Esophagus squamous epithelium (tissue), 5 donors: Measurements from ENCODE around the gene S100A12. TPM values are rescaled to one million over a fixed set of nuclear protein-coding genes. Genes with fewer than 3 reads are reported as not detected.
A peak's percentile ranks its signal among the peaks of the same experiment; 100 is the strongest.

ENCODE experiments used
- DNase-seq: peaks from one replicate; lab custom pipeline; 2025; lab: John Stamatoyannopoulos, UW
- H3K27ac ChIP-seq, 4 donors: fragments of 200-600 bp; sonication (generic); one replicate each; pipeline ENCODE4 v1.5.1; 2016 to 2019; ENCODE audit warnings: mild to moderate bottlenecking in 1 of 4
- H3K27me3 ChIP-seq, 4 donors: fragments of 200-600 bp; sonication (generic); 1 replicate in 3 of 4; 2 replicates in 1 of 4; pipeline versions ENCODE4 v1.5.1 to v1.6.0; 2017 to 2021; ENCODE audit warnings: antibody characterized with exemption in 1 of 4
- H3K36me3 ChIP-seq, 3 donors: fragments of 200-600 bp; sonication (generic); one replicate each; pipeline ENCODE4 v1.5.1; 2016 to 2019
- H3K4me1 ChIP-seq, 3 donors: fragments of 200-600 bp; sonication (generic); one replicate each; pipeline ENCODE4 v1.5.1; 2017 to 2019
- H3K4me3 ChIP-seq, 4 donors: fragments of 200-600 bp; sonication (generic); 1 replicate in 3 of 4; 2 replicates in 1 of 4; pipeline ENCODE4 v1.5.1; 2016 to 2019; ENCODE audit warnings: mild to moderate bottlenecking in 2 of 4, moderate library complexity in 1 of 4
- H3K9me3 ChIP-seq, 3 donors: fragments of 200-600 bp; sonication (generic); one replicate each; pipeline ENCODE4 v1.5.1; 2016 to 2019
- POLR2A ChIP-seq, 4 donors: fragments of 450-650 bp; IDR thresholded peaks; one replicate each; pipeline ENCODE4 v1.6.1; 2017; ENCODE audit warnings: antibody characterized with exemption in 4 of 4, mild to moderate bottlenecking in 4 of 4, moderate library complexity in 3 of 4
- WGBS, 2 donors: methylation state at CpG; one replicate each; pipeline ENCODE4 v1.1.5; 2018; 5-methylcytosine and 5-hydroxymethylcytosine counted together
- intact Hi-C: fragments of 100-400 bp; cut with DNase I; formaldehyde crosslinking; loops from one replicate; pipeline ENCODE4 v1.15.0; 2022
- total RNA-seq, 4 donors: library from RNA; depleted of rRNA; stranded (reverse); fragments of >200 nt; gene quantifications; one replicate each; pipeline ENCODE4 v1.1.0, GENCODE V29; 2016
- TF ChIP-seq, protein P1 (sequence below), 6 experiments: fragments of 450-650 bp in 4 of 6; fragments of 200-600 bp in 2 of 6; sonication (generic) in 2 of 6; IDR thresholded peaks; one replicate each; pipeline ENCODE4 v1.5.1; 2016 to 2019; ENCODE audit warnings: antibody characterized with exemption in 6 of 6, mild to moderate bottlenecking in 4 of 6, moderate library complexity in 4 of 6
- donor health status: DM: yes; HTN: yes; CAD: no.

The S100A12 gene
- total RNA-seq, 4 donors from 2014 or later, result 16.2 to 154 (median 49.0) TPM

DNA sequence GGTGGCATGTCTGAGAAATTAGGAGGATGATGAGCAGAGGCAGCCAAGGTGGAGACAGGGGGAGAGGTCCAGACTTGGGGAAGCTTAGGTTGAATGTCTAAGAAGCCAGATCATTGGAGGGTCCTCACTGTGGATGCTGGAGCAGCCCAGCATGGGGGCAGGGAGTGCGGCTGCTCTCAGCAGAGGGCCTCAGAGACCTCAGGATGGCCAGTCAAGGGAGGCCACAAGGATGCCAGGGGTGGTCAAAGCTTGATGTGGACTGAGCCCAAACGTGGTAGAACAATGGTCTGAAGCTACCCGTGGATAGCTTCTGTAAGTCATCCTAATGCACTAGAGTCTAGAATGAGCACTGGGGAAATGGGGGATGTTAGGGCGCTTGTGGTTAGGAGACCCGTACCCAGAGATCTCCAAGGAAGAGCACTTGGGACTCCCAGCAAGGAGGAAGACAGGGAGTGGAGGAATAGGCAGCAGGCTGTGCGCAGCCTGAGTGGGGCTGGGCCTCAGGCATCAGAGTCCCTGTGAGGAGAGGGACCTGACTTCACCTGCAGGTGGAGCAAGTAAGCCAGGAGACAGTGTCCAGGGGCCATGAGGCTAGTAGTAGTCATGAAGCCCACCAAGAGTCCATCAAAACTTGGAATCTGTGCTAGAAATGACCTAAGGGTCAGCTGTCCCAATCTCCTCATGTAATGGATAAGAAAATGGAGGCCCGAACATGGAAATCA is 22.0 kb downstream of the S100A12 start:
- Histone ChIP-seq H3K36me3 (no peaks in the 10 kb centered on the region), H3K4me3 (no peak overlapping the region), H3K9me3 (no peaks in the 10 kb centered on the region), H3K27me3 (peaks cover 0 to 45% (median 0%) of the 10 kb centered on the region in 4 donors), H3K27ac (no peak overlapping the region), H3K4me1 (peaks cover 18 to 52% (median 23%) of the 10 kb centered on the region in 3 donors)
- no peak for DNase-seq
- intact Hi-C loops, result no loop called here
- TF ChIP-seq, protein P1, sequence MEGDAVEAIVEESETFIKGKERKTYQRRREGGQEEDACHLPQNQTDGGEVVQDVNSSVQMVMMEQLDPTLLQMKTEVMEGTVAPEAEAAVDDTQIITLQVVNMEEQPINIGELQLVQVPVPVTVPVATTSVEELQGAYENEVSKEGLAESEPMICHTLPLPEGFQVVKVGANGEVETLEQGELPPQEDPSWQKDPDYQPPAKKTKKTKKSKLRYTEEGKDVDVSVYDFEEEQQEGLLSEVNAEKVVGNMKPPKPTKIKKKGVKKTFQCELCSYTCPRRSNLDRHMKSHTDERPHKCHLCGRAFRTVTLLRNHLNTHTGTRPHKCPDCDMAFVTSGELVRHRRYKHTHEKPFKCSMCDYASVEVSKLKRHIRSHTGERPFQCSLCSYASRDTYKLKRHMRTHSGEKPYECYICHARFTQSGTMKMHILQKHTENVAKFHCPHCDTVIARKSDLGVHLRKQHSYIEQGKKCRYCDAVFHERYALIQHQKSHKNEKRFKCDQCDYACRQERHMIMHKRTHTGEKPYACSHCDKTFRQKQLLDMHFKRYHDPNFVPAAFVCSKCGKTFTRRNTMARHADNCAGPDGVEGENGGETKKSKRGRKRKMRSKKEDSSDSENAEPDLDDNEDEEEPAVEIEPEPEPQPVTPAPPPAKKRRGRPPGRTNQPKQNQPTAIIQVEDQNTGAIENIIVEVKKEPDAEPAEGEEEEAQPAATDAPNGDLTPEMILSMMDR (IDR thresholded peaks at IDR 0.05), result peak in 2 of 6 experiments; percentile 17 to 48
- no peak for TF ChIP-seq POLR2A (IDR thresholded peaks at IDR 0.05)
- 67 to 73% methylated on average over 7 of the region's 7 CpGs for WGBS, 2 donors

DNA sequence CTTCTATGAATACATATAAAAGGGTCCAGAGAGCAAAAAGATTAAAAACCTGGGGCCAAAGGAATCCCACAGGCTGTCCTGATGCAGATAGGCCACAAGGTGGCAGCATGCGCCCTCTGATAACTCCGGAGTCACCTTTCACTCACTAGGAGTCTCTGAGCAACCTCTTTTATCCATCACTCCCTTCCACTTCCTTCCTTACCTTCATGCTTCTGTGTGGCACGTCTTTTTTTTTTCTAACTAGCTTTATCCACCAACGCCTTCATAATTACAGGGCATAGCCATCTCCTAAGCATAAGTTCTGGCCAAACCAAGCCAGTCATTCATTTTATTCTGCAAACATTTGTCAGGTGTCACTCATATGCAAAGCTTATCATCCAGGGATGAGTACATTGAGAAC is 22.9 kb downstream of the S100A12 start:
- peaks cover 0 to 54% (median 0%) of the 10 kb centered on the region in 4 donors for H3K27me3 ChIP-seq
- DNase-seq, result no peak
- intact Hi-C loops, result no loop called here
- no peak for TF ChIP-seq POLR2A (IDR thresholded peaks at IDR 0.05)
- TF ChIP-seq, protein P1 (IDR thresholded peaks at IDR 0.05), result peak; percentile 81 to 93 (median 89)
- peaks cover 21 to 52% (median 22%) of the 10 kb centered on the region in 3 donors for H3K4me1 ChIP-seq
- no peaks in the 10 kb centered on the region for H3K9me3 ChIP-seq
- H3K4me3 ChIP-seq, result no peak overlapping the region
- no peak overlapping the region for H3K27ac ChIP-seq
- WGBS, 2 donors, result 0% methylated on average over 4 of the region's 4 CpGs
- no peaks in the 10 kb centered on the region for H3K36me3 ChIP-seq

DNA sequence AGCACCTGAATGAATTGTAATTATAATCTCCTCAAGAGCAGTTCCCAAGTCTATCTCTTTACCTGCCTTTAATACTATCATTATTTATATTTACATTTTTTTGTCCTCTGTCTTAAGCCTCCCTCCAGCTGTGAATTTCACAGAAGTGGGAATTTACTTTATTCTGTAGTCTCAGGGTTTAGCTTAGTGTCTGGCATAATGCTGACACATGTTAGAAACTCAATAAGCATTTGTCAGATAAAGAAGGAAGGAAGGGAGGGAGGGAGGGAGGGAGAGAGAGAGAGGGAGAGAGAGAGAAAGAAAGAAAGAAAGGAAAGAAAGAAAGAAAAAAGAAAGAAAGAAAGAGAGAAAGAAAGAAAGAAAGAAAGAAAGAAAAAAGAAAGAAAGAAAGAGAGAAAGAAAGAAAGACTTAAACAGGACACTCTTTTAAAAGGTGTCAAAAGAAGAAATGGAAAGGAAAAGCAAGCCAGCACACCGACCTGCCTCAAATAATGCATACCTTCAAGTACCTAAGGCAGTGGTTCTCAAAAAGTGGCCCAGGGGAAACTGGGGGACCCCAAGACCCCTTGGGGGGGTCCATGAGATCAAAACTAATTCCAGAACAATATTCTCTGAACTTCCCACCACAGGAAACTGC is 25.0 kb downstream of the S100A12 start:
- no peak for DNase-seq
- WGBS, 2 donors, result 22 to 28% methylated on average over 1 of the region's 1 CpG
- no peak overlapping the region for H3K27ac ChIP-seq
- H3K27me3 ChIP-seq, result peaks cover 0 to 74% (median 0%) of the 10 kb centered on the region in 4 donors
- no peaks in the 10 kb centered on the region for H3K9me3 ChIP-seq
- TF ChIP-seq, protein P1 (IDR thresholded peaks at IDR 0.05), result no peak
- intact Hi-C loops, result no loop called here
- H3K36me3 ChIP-seq, result no peaks in the 10 kb centered on the region
- H3K4me1 ChIP-seq, result peaks cover 3 to 50% (median 11%) of the 10 kb centered on the region in 3 donors
- no peak overlapping the region for H3K4me3 ChIP-seq

DNA sequence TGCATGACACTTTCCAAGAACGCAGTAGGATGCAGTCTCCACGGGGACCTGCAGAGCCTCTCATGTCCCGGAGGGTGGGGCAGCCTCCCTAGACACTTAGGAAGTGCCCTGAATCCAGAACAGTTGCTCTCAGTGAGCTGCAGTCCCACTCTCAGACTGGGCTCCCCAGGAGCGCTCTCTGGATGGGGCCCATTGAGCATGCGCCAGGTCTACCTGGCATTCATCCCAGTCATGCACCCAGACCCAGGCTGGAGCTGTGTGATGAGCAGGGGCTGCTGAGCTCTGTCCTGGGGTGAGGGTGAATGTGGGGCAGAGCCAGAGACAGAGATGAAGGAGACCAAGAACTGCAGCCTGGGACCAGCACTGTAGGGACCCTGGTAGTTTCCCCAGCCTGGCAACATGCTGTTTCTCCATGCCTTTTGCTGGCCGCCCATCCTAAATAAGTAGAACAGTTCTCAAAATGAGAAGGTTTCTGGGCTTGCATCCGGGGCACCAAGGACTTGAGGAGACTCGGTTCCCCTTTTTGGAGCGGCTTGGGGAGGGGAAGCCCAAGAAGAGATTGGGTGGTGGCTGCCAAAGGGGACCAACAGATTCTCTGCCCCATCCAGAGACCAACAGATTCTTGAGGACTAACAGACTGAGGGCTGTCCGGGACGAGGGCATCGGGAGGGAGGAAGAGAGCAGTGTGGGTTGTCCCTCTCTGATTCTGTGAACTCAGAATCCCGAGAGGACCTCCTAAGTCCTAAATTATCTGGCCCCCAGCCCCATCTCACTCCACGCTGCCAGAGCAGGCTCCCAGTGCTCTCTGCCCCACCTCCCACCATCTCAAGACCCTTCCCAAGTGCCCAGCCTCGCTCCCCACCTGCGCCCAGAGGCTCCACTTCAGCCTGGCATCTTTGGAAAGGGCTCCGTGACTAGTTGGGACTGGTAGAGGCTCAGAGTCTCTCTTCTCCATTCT is 25.8 kb downstream of the S100A12 start:
- Histone ChIP-seq H3K4me1 (peaks cover 2 to 55% (median 11%) of the 10 kb centered on the region in 3 donors), H3K27ac (peak overlapping the region in 3 of 4 donors; percentile 24 to 79 (median 36)), H3K4me3 (no peak overlapping the region), H3K36me3 (no peaks in the 10 kb centered on the region), H3K9me3 (no peaks in the 10 kb centered on the region), H3K27me3 (peaks cover 0 to 78% (median 0%) of the 10 kb centered on the region in 4 donors)
- 48 to 61% methylated on average over 7 to 11 of the region's 17 CpGs for WGBS, 2 donors
- DNase-seq, result no peak
- intact Hi-C loops, result no loop called here
- TF ChIP-seq, protein P1 (IDR thresholded peaks at IDR 0.05), result no peak
- no peak for TF ChIP-seq POLR2A (IDR thresholded peaks at IDR 0.05)
